Measurements from ENCODE around the gene RIPK1.

DNA sequence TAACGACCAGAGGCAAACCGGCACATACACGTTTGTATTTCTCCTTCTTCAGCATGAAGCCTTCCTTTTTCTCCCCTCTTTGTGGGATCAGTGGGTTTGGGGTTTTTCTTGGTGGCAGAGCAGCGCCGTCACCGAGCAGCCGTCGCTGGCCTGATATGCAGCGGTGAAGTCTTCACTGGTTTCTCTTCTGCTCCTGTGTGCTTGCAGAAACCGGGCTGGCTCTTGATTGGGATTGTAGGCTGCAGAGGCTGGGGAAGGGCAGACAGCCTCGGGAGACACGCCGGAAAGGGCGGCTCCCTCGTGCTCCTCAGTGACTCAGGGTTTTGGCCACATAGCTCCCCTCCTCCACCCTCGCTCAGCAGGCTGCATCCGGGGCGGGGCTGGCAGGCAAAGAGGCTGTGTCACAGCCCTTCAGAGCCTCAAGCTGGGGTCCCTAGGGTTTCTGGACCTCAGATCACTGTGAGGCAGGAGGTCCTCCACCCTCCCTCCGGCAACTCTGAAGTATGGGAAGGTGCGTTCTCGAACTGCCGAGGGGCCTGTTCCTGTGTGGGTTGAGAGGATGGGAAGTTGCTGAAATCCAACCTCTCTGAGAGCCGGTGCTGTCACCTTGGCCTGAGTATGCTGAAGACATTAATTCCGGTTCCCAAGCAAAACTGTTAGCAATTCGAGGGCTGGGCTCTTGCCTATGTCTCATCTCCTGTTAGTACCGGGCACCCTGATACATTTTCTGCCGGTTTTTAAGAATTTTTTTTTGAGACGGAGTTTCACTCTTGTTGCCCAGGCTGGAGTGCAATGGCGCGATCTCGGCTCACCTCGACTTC, 44.4 kb upstream of the RIPK1 start:
- TF ChIP-seq CTCF (conservative IDR thresholded peaks at IDR 0.05), result no peak
- no peak for TF ChIP-seq EZH2 (IDR thresholded peaks at IDR 0.05; ENCODE audit: low read depth)

Data from PC-9 (cell line).